ENCODE data around the gene ADM2.

DNA sequence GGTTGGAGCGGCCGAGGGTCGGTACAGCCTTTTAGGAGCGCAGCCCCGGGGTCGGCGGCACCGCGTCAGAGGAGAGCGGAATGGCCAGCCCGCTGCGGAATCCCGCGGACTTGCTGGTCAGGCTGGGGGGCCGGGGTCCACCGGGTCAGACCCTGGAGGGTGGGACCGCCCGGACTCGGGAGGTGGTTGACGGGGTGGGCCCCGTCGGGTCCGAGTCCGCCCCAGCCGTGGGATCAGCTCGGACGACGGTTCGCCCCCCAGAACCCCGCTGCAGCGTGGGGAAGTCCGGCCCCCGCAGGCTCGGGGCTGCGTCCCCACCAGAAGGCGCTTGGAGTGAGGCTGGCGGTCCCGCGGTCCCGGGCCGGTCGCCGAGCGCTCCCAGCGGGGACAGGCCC, 301 bp upstream of the ADM2 start:
- TF ChIP-seq, protein P1, sequence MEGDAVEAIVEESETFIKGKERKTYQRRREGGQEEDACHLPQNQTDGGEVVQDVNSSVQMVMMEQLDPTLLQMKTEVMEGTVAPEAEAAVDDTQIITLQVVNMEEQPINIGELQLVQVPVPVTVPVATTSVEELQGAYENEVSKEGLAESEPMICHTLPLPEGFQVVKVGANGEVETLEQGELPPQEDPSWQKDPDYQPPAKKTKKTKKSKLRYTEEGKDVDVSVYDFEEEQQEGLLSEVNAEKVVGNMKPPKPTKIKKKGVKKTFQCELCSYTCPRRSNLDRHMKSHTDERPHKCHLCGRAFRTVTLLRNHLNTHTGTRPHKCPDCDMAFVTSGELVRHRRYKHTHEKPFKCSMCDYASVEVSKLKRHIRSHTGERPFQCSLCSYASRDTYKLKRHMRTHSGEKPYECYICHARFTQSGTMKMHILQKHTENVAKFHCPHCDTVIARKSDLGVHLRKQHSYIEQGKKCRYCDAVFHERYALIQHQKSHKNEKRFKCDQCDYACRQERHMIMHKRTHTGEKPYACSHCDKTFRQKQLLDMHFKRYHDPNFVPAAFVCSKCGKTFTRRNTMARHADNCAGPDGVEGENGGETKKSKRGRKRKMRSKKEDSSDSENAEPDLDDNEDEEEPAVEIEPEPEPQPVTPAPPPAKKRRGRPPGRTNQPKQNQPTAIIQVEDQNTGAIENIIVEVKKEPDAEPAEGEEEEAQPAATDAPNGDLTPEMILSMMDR (IDR thresholded peaks at IDR 0.05; ENCODE audit: low read depth, low read length) = no peak
- no peak for TF ChIP-seq EZH2phosphoT487 (IDR thresholded peaks at IDR 0.05; ENCODE audit: low read depth)

All from OCI-LY3 (cell line).